ENCODE data around the gene TPPP2. TPM values are rescaled to one million over a fixed set of nuclear protein-coding genes. Genes with fewer than 3 reads are reported as not detected.

TPPP2 gene
- total and polyA plus RNA-seq, 9 of the 15 experiments (the other 6 are each of a cell fraction or from before 2014, with no cell fraction given), result 0.18 TPM; not detected in 8

- Histone ChIP-seq H3K36me3 (ENCODE audit: control insufficient read depth, insufficient read depth, low read length) (no peaks in the 10 kb centered on the region), H2AFZ (ENCODE audit: low read depth, low read length) (no peak overlapping the region), H3K79me2 (ENCODE audit: control insufficient read depth, insufficient read depth, low read length) (no peaks in the 10 kb centered on the region; the same call in 2 of the 3 replicates), H3K4me3 (no peak overlapping the region), H3K27me3 (ENCODE audit: control insufficient read depth in 2 of 2, insufficient read depth in 2 of 2, low read length in 2 of 2) (no peaks in the 10 kb centered on the region), H3K27ac (ENCODE audit: extremely low read depth, low read depth, low read length) (no peak overlapping the region), H3K9me3 (replicated peaks; ENCODE audit: control insufficient read depth, insufficient read depth, low read depth, low read length) (no peaks in the 10 kb centered on the region), H4K20me1 (replicated peaks; ENCODE audit: control insufficient read depth, insufficient read depth, low read length) (no peaks in the 10 kb centered on the region), H3K4me1 (replicated peaks in 1 of 2; ENCODE audit: control insufficient read depth in 2 of 2, insufficient read depth in 2 of 2, low read length in 2 of 2) (peaks cover 2 to 41% of the 10 kb centered on the region in 2 experiments; a peak in 3 of 5 replicates), H3K4me2 (ENCODE audit: insufficient read depth, low read length) (no peak overlapping the region), H3K9ac (ENCODE audit: insufficient read depth in 1 of 2, low read depth in 2 of 2, low read length in 2 of 2) (no peak overlapping the region), H3K9me1 (ENCODE audit: control insufficient read depth, insufficient read depth, low read length) (no peaks in the 10 kb centered on the region)
- no peak for DNase-seq (ENCODE audit: extremely low read depth in 1 of 4, low spot score in 3 of 4)
- CTCF ChIA-PET (ENCODE audit: low intra/inter-chr PET ratio), result no interaction called here
- POLR2A ChIA-PET, result interaction anchor here (0.6 to 0.7 kb wide), 2 partner anchors 12 to 139 kb away, joined by 3 read pairs; no protein-coding TSS in a partner anchor
- FAIRE-seq, result no peak
- 90% methylated on average over 7 of the region's 9 CpGs for WGBS (ENCODE audit: insufficient coverage, low coverage, missing lambda C conversion rate)
- ATAC-seq, result no peak
- no peak for TF ChIP-seq BCOR (IDR thresholded peaks at IDR 0.05)
- no peak for TF ChIP-seq THRAP3 (IDR thresholded peaks at IDR 0.05; ENCODE audit: borderline replicate concordance)
- no peak for TF ChIP-seq MXI1 (IDR thresholded peaks at IDR 0.05; ENCODE audit: low read depth, low read length)
- TF ChIP-seq NCOR1 (IDR thresholded peaks at IDR 0.05), result no peak
- in situ Hi-C loops (cut with MboI), result no loop called here
- BruUV-seq (replicated peaks), result no TSS peak
- intact Hi-C loops (cut with micrococcal nuclease), result no loop called here
These were observed 42.8 kb downstream of the TPPP2 start for GRCh38 chr14:21072781-21073339.

- in situ Hi-C loops (cut with MboI) (no loop called here), intact Hi-C loops (cut with micrococcal nuclease) (no loop called here)
- peaks cover 0 to 37% of the 10 kb centered on the region in 2 experiments; a peak in 3 of 5 replicates for H3K4me1 ChIP-seq (replicated peaks in 1 of 2; ENCODE audit: control insufficient read depth in 2 of 2, insufficient read depth in 2 of 2, low read length in 2 of 2)
- no peaks in the 10 kb centered on the region for H4K20me1 ChIP-seq (replicated peaks; ENCODE audit: control insufficient read depth, insufficient read depth, low read length)
- no peaks in the 10 kb centered on the region for H3K9me3 ChIP-seq (replicated peaks; ENCODE audit: control insufficient read depth, insufficient read depth, low read depth, low read length)
- H2AFZ ChIP-seq (ENCODE audit: low read depth, low read length), result no peak overlapping the region
- H3K36me3 ChIP-seq (ENCODE audit: control insufficient read depth, insufficient read depth, low read length), result no peaks in the 10 kb centered on the region
- ChIA-PET CTCF (ENCODE audit: low intra/inter-chr PET ratio) (no interaction called here), POLR2A (interaction anchor here (0.9 to 1.3 kb wide), 2 partner anchors 8 to 13 kb away, joined by 3 to 4 read pairs; no protein-coding TSS in a partner anchor)
- no peaks in the 10 kb centered on the region; the same call in 2 of the 3 replicates for H3K79me2 ChIP-seq (ENCODE audit: control insufficient read depth, insufficient read depth, low read length)
- 56% methylated on average over 4 of the region's 9 CpGs for WGBS (ENCODE audit: insufficient coverage, low coverage, missing lambda C conversion rate)
- FAIRE-seq (no peak), DNase-seq (ENCODE audit: extremely low read depth in 1 of 4, low spot score in 3 of 4) (no peak), ATAC-seq (no peak)
- no peak overlapping the region for H3K27ac ChIP-seq (ENCODE audit: extremely low read depth, low read depth, low read length)
- no peak overlapping the region; a peak in 1 of 4 replicates for H3K9ac ChIP-seq (ENCODE audit: insufficient read depth in 1 of 2, low read depth in 2 of 2, low read length in 2 of 2)
- H3K4me2 ChIP-seq (ENCODE audit: insufficient read depth, low read length), result no peak overlapping the region
- H3K27me3 ChIP-seq (ENCODE audit: control insufficient read depth in 2 of 2, insufficient read depth in 2 of 2, low read length in 2 of 2), result no peaks in the 10 kb centered on the region
- TF ChIP-seq GTF2F1 (IDR thresholded peaks at IDR 0.05; ENCODE audit: low read depth, low read length), result no peak
- no peak for TF ChIP-seq POLR3G (IDR thresholded peaks at IDR 0.05; ENCODE audit: extremely low read depth, insufficient read length, insufficient replicate concordance)
- TF ChIP-seq ZNF197 (CRISPR knock-in tag; IDR thresholded peaks at IDR 0.05; ENCODE audit: low read depth), result no peak
- no peak for TF ChIP-seq ZNF592 (IDR thresholded peaks at IDR 0.05)
- TF ChIP-seq SMAD4 (CRISPR knock-in tag; conservative IDR thresholded peaks at IDR 0.05), result no peak
- no peak for TF ChIP-seq NCOR1 (IDR thresholded peaks at IDR 0.05)
- TF ChIP-seq ZNF507 (tag; conservative IDR thresholded peaks at IDR 0.05), result no peak
- no peak for TF ChIP-seq TAL1 (IDR thresholded peaks at IDR 0.05)
- no peak for TF ChIP-seq ZNF766 (CRISPR knock-in tag; conservative IDR thresholded peaks at IDR 0.05)
- H3K9me1 ChIP-seq (ENCODE audit: control insufficient read depth, insufficient read depth, low read length), result no peaks in the 10 kb centered on the region
- H3K4me3 ChIP-seq, result no peak overlapping the region
- BruUV-seq (replicated peaks), result no TSS peak
These were observed 43.9 kb downstream of the TPPP2 start for GRCh38 chr14:21073921-21074320.

Data from K562 (cell line).